ENCODE results near the gene ASAP2. TPM values are rescaled to one million over a fixed set of nuclear protein-coding genes. Genes with fewer than 3 reads are reported as not detected.
A peak's percentile ranks its signal among the peaks of the same experiment; 100 is the strongest.

Gene ASAP2
- total and polyA plus RNA-seq, 8 donors, result 21.1 to 41.8 (median 35.1) TPM

GRCh38 chr2:9298583-9298982 is 92.0 kb downstream of the ASAP2 start:
- H3K27ac ChIP-seq, result no peak overlapping the region
- no peaks in the 10 kb centered on the region for H3K4me1 ChIP-seq
- TF ChIP-seq, protein P1, sequence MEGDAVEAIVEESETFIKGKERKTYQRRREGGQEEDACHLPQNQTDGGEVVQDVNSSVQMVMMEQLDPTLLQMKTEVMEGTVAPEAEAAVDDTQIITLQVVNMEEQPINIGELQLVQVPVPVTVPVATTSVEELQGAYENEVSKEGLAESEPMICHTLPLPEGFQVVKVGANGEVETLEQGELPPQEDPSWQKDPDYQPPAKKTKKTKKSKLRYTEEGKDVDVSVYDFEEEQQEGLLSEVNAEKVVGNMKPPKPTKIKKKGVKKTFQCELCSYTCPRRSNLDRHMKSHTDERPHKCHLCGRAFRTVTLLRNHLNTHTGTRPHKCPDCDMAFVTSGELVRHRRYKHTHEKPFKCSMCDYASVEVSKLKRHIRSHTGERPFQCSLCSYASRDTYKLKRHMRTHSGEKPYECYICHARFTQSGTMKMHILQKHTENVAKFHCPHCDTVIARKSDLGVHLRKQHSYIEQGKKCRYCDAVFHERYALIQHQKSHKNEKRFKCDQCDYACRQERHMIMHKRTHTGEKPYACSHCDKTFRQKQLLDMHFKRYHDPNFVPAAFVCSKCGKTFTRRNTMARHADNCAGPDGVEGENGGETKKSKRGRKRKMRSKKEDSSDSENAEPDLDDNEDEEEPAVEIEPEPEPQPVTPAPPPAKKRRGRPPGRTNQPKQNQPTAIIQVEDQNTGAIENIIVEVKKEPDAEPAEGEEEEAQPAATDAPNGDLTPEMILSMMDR (IDR thresholded peaks at IDR 0.05), result no peak
- no peaks in the 10 kb centered on the region for H3K27me3 ChIP-seq
- H3K36me3 ChIP-seq, result no peaks in the 10 kb centered on the region
- ATAC-seq (no peak), DNase-seq (no peak)
- intact Hi-C loops (cut with DNase I), result no loop called here
- H3K4me3 ChIP-seq, result no peak overlapping the region
- H3K9me3 ChIP-seq, result no peaks in the 10 kb centered on the region

- H3K36me3 ChIP-seq, result no peaks in the 10 kb centered on the region
- H3K4me3 ChIP-seq, result no peak overlapping the region
- no peaks in the 10 kb centered on the region for H3K27me3 ChIP-seq
- no peak for DNase-seq
- no peaks in the 10 kb centered on the region for H3K4me1 ChIP-seq
- H3K9me3 ChIP-seq, result no peaks in the 10 kb centered on the region
- intact Hi-C loops (cut with DNase I), result no loop called here
- TF ChIP-seq, protein P1 (IDR thresholded peaks at IDR 0.05), result no peak
- no peak for ATAC-seq
- no peak overlapping the region for H3K27ac ChIP-seq
Measured at GRCh38 chr2:9299161-9300100, 92.8 kb downstream of the ASAP2 start.

GRCh38 chr2:9300214-9300613 is 93.6 kb downstream of the ASAP2 start:
- intact Hi-C loops (cut with DNase I), result no loop called here
- Histone ChIP-seq H3K9me3 (no peaks in the 10 kb centered on the region), H3K27ac (no peak overlapping the region), H3K36me3 (no peaks in the 10 kb centered on the region), H3K27me3 (no peaks in the 10 kb centered on the region), H3K4me3 (no peak overlapping the region), H3K4me1 (no peaks in the 10 kb centered on the region)
- no peak for DNase-seq
- peak; percentile 12 for ATAC-seq
- TF ChIP-seq, protein P1 (IDR thresholded peaks at IDR 0.05), result no peak

GRCh38 chr2:9300829-9301453 is 94.3 kb downstream of the ASAP2 start:
- intact Hi-C loops (cut with DNase I), result no loop called here
- no peak overlapping the region for H3K27ac ChIP-seq
- no peaks in the 10 kb centered on the region for H3K27me3 ChIP-seq
- no peaks in the 10 kb centered on the region for H3K9me3 ChIP-seq
- ATAC-seq, result peak; percentile 50
- no peaks in the 10 kb centered on the region for H3K36me3 ChIP-seq
- H3K4me3 ChIP-seq, result no peak overlapping the region
- no peaks in the 10 kb centered on the region for H3K4me1 ChIP-seq
- TF ChIP-seq, protein P1 (IDR thresholded peaks at IDR 0.05), result no peak
- DNase-seq, result no peak

- no peaks in the 10 kb centered on the region for H3K36me3 ChIP-seq
- ATAC-seq (no peak), DNase-seq (no peak)
- H3K4me3 ChIP-seq, result no peak overlapping the region
- no peaks in the 10 kb centered on the region for H3K4me1 ChIP-seq
- H3K27me3 ChIP-seq, result no peaks in the 10 kb centered on the region
- TF ChIP-seq, protein P1 (IDR thresholded peaks at IDR 0.05), result no peak
- no peak overlapping the region for H3K27ac ChIP-seq
- no peaks in the 10 kb centered on the region for H3K9me3 ChIP-seq
- intact Hi-C loops (cut with DNase I), result no loop called here
Measured at GRCh38 chr2:9302755-9303154, 96.1 kb downstream of the ASAP2 start.

Measured in left lung (tissue), 10 donors.